ENCODE measurements around the gene HS3ST6. TPM values are rescaled to one million over a fixed set of nuclear protein-coding genes. Genes with fewer than 3 reads are reported as not detected.
A peak's percentile ranks its signal among the peaks of the same experiment; 100 is the strongest.
"Not testable (repeated sequence)": the region's sequence is repeated elsewhere in the genome, so short reads cannot be mapped to it uniquely, and the experiment has no call there.

HS3ST6 gene
- total RNA-seq, 1 donor, result not detected

- no peak overlapping the region for H3K4me3 ChIP-seq (ENCODE audit: low read depth, low read length)
- no peak for DNase-seq (ENCODE audit: low read depth)
- TF ChIP-seq CTCF (IDR thresholded peaks at IDR 0.05; ENCODE audit: insufficient read depth, low read depth, low read length), result no peak
These were observed 26.5 kb upstream of the HS3ST6 start for GRCh38 chr16:1944612-1945199.

- TF ChIP-seq CTCF (IDR thresholded peaks at IDR 0.05; ENCODE audit: insufficient read depth, low read depth, low read length), result no peak
- peak; percentile 98 for DNase-seq (ENCODE audit: low read depth)
- H3K4me3 ChIP-seq (ENCODE audit: low read depth, low read length), result peak within 1 kb of the TSS; percentile 93
These were observed 24.9 kb upstream of the HS3ST6 start, which contains the start of gene MSRB1 for GRCh38 chr16:1942810-1943726. MSRB1 (minus strand) TSS chr16:1943199; CDS start chr16:1943156, 43 bp downstream.

GRCh38 chr16:1942047-1942809 is 24.0 kb upstream of the HS3ST6 start:
- TF ChIP-seq CTCF (IDR thresholded peaks at IDR 0.05; ENCODE audit: insufficient read depth, low read depth, low read length), result no peak
- no peak for DNase-seq (ENCODE audit: low read depth)
- peak overlapping the region; percentile 93 for H3K4me3 ChIP-seq (ENCODE audit: low read depth, low read length)

GRCh38 chr16:1941162-1942046 is 23.2 kb upstream of the HS3ST6 start:
- peak overlapping the region; percentile 93 for H3K4me3 ChIP-seq (ENCODE audit: low read depth, low read length)
- TF ChIP-seq CTCF (IDR thresholded peaks at IDR 0.05; ENCODE audit: insufficient read depth, low read depth, low read length), result peak; percentile 8
- no peak for DNase-seq (ENCODE audit: low read depth)

GRCh38 chr16:1940273-1941161 is 22.3 kb upstream of the HS3ST6 start:
- DNase-seq (ENCODE audit: low read depth), result no peak
- TF ChIP-seq CTCF (IDR thresholded peaks at IDR 0.05; ENCODE audit: insufficient read depth, low read depth, low read length), result no peak
- H3K4me3 ChIP-seq (ENCODE audit: low read depth, low read length), result no peak overlapping the region

- not testable (repeated sequence) for DNase-seq (ENCODE audit: low read depth); H3K4me3 ChIP-seq (ENCODE audit: low read depth, low read length)
These were observed 21.6 kb upstream of the HS3ST6 start for GRCh38 chr16:1939833-1940232.

Data from fibroblast of villous mesenchyme (primary cell).